ENCODE data around the gene HM13. TPM values are rescaled to one million over a fixed set of nuclear protein-coding genes. Genes with fewer than 3 reads are reported as not detected.

Gene HM13
- total and polyA plus RNA-seq, 2 of the 13 experiments (the other 11 are each of a cell fraction or from before 2014, with no cell fraction given) = 118 to 243 TPM

DNA sequence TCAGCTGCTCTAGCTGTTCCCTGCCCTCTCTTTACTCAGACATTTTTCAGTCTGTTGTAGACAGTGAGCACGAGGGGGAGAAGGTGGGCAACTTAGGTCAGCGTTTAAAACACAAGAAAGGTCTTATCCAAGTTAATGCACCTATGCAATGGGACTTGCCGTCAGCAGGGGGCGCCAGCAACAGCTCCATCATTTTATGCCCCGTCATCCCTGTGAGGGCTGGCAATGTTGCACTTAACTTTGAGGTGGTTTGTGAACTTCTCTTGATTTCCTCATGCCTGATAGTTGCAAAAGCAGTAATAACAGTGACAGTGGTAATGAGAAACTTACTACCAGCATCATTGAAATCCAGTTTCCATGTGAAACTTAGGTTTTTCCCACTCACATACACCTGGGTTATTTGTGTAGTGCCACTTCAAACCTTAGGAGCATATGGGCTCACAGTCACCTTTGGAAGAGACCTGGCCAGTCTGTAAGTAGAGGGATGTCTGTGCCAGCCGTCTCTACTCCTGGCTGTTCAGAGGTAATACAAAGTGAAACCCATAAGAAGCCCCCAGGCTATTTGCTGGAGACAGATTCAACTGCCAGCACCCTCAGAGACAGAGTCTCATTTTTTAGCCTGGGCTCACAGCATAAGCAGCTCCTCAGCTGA lies 46.0 kb downstream of the HM13 start (continued):
- TF ChIP-seq, protein P1, sequence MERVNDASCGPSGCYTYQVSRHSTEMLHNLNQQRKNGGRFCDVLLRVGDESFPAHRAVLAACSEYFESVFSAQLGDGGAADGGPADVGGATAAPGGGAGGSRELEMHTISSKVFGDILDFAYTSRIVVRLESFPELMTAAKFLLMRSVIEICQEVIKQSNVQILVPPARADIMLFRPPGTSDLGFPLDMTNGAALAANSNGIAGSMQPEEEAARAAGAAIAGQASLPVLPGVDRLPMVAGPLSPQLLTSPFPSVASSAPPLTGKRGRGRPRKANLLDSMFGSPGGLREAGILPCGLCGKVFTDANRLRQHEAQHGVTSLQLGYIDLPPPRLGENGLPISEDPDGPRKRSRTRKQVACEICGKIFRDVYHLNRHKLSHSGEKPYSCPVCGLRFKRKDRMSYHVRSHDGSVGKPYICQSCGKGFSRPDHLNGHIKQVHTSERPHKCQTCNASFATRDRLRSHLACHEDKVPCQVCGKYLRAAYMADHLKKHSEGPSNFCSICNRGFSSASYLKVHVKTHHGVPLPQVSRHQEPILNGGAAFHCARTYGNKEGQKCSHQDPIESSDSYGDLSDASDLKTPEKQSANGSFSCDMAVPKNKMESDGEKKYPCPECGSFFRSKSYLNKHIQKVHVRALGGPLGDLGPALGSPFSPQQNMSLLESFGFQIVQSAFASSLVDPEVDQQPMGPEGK (CRISPR knock-in tag; IDR thresholded peaks at IDR 0.05) = 0 out of 2 replicates have a peak, but pooled peaks have one; percentile 26
- TF ChIP-seq KDM5A (IDR thresholded peaks at IDR 0.05; ENCODE audit: borderline replicate concordance, low read length) (no peak), SOX5 (CRISPR knock-in tag; IDR thresholded peaks at IDR 0.05; ENCODE audit: borderline replicate concordance) (0 out of 2 replicates have a peak, but pooled peaks have one; percentile 25), BORCS8-MEF2B (CRISPR knock-in tag; IDR thresholded peaks at IDR 0.05) (0 out of 2 replicates have a peak, but pooled peaks have one; percentile 32), ZNF160 (CRISPR knock-in tag; IDR thresholded peaks at IDR 0.05) (peak; percentile 26; the same call in 1 of the 2 replicates), TCF7 (IDR thresholded peaks at IDR 0.05; ENCODE audit: low read depth) (no peak), FOXJ3 (CRISPR knock-in tag; IDR thresholded peaks at IDR 0.05; ENCODE audit: borderline replicate concordance) (no peak), MIER2 (CRISPR knock-in tag; IDR thresholded peaks at IDR 0.05) (peak; percentile 69), RBM39 (IDR thresholded peaks at IDR 0.05; ENCODE audit: low read depth, low read length, poor library complexity, severe bottlenecking) (no peak), ZNF230 (CRISPR knock-in tag; IDR thresholded peaks at IDR 0.05) (no peak)
- TF ChIP-seq, protein P2, sequence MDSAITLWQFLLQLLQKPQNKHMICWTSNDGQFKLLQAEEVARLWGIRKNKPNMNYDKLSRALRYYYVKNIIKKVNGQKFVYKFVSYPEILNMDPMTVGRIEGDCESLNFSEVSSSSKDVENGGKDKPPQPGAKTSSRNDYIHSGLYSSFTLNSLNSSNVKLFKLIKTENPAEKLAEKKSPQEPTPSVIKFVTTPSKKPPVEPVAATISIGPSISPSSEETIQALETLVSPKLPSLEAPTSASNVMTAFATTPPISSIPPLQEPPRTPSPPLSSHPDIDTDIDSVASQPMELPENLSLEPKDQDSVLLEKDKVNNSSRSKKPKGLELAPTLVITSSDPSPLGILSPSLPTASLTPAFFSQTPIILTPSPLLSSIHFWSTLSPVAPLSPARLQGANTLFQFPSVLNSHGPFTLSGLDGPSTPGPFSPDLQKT (CRISPR knock-in tag; IDR thresholded peaks at IDR 0.05; ENCODE audit: borderline replicate concordance) = no peak
- TF ChIP-seq, protein P3, sequence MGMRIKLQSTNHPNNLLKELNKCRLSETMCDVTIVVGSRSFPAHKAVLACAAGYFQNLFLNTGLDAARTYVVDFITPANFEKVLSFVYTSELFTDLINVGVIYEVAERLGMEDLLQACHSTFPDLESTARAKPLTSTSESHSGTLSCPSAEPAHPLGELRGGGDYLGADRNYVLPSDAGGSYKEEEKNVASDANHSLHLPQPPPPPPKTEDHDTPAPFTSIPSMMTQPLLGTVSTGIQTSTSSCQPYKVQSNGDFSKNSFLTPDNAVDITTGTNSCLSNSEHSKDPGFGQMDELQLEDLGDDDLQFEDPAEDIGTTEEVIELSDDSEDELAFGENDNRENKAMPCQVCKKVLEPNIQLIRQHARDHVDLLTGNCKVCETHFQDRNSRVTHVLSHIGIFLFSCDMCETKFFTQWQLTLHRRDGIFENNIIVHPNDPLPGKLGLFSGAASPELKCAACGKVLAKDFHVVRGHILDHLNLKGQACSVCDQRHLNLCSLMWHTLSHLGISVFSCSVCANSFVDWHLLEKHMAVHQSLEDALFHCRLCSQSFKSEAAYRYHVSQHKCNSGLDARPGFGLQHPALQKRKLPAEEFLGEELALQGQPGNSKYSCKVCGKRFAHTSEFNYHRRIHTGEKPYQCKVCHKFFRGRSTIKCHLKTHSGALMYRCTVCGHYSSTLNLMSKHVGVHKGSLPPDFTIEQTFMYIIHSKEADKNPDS (CRISPR knock-in tag; IDR thresholded peaks at IDR 0.05) = 0 out of 2 replicates have a peak, but pooled peaks have one; percentile 43
- TF ChIP-seq, protein P4, sequence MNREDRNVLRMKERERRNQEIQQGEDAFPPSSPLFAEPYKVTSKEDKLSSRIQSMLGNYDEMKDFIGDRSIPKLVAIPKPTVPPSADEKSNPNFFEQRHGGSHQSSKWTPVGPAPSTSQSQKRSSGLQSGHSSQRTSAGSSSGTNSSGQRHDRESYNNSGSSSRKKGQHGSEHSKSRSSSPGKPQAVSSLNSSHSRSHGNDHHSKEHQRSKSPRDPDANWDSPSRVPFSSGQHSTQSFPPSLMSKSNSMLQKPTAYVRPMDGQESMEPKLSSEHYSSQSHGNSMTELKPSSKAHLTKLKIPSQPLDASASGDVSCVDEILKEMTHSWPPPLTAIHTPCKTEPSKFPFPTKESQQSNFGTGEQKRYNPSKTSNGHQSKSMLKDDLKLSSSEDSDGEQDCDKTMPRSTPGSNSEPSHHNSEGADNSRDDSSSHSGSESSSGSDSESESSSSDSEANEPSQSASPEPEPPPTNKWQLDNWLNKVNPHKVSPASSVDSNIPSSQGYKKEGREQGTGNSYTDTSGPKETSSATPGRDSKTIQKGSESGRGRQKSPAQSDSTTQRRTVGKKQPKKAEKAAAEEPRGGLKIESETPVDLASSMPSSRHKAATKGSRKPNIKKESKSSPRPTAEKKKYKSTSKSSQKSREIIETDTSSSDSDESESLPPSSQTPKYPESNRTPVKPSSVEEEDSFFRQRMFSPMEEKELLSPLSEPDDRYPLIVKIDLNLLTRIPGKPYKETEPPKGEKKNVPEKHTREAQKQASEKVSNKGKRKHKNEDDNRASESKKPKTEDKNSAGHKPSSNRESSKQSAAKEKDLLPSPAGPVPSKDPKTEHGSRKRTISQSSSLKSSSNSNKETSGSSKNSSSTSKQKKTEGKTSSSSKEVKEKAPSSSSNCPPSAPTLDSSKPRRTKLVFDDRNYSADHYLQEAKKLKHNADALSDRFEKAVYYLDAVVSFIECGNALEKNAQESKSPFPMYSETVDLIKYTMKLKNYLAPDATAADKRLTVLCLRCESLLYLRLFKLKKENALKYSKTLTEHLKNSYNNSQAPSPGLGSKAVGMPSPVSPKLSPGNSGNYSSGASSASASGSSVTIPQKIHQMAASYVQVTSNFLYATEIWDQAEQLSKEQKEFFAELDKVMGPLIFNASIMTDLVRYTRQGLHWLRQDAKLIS (CRISPR knock-in tag; IDR thresholded peaks at IDR 0.05) = no peak; the same call in 1 of the 2 replicates
- TF ChIP-seq, protein P5, sequence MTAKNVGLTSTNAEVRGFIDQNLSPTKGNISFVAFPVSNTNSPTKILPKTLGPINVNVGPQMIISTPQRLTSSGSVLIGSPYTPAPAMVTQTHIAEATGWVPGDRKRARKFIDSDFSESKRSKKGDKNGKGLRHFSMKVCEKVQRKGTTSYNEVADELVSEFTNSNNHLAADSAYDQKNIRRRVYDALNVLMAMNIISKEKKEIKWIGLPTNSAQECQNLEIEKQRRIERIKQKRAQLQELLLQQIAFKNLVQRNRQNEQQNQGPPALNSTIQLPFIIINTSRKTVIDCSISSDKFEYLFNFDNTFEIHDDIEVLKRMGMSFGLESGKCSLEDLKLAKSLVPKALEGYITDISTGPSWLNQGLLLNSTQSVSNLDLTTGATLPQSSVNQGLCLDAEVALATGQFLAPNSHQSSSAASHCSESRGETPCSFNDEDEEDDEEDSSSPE (CRISPR knock-in tag; IDR thresholded peaks at IDR 0.05) = no peak
- TF ChIP-seq, protein P6, sequence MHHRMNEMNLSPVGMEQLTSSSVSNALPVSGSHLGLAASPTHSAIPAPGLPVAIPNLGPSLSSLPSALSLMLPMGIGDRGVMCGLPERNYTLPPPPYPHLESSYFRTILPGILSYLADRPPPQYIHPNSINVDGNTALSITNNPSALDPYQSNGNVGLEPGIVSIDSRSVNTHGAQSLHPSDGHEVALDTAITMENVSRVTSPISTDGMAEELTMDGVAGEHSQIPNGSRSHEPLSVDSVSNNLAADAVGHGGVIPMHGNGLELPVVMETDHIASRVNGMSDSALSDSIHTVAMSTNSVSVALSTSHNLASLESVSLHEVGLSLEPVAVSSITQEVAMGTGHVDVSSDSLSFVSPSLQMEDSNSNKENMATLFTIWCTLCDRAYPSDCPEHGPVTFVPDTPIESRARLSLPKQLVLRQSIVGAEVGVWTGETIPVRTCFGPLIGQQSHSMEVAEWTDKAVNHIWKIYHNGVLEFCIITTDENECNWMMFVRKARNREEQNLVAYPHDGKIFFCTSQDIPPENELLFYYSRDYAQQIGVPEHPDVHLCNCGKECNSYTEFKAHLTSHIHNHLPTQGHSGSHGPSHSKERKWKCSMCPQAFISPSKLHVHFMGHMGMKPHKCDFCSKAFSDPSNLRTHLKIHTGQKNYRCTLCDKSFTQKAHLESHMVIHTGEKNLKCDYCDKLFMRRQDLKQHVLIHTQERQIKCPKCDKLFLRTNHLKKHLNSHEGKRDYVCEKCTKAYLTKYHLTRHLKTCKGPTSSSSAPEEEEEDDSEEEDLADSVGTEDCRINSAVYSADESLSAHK (CRISPR knock-in tag; IDR thresholded peaks at IDR 0.05; ENCODE audit: borderline replicate concordance) = no peak

Measured in HepG2 (cell line).